Epithelial cell of esophagus (primary cell): Measurements from ENCODE around the gene EML4.

ENCODE experiments used
- DNase-seq: peaks from one replicate; pipeline ENCODE4 v3.0.0; 2010; ENCODE audit warnings: low read depth
- H3K4me3 ChIP-seq: 2 replicates; pipeline ENCODE4 v1.5.1; 2011; ENCODE audit warnings: mild to moderate bottlenecking, low read length, control low read depth
- CTCF ChIP-seq: IDR thresholded peaks from 2 replicates; pipeline ENCODE4 v1.5.1; 2011; ENCODE audit warnings: low read depth, mild to moderate bottlenecking, low read length, control low read depth, inconsistent platforms; ENCODE audit not compliant: insufficient read depth; ENCODE audit errors: missing control alignments

The EML4 gene

GRCh38 chr2:42298996-42299754 is 130.0 kb downstream of the EML4 start:
- no peak for TF ChIP-seq CTCF

GRCh38 chr2:42300527-42300926 is 131.4 kb downstream of the EML4 start:
- TF ChIP-seq CTCF, result no peak
- no peak for DNase-seq
- no peak overlapping the region for H3K4me3 ChIP-seq

More at GRCh38 chr2:42298996-42299754, 130.0 kb downstream of the EML4 start:
- no peak overlapping the region for H3K4me3 ChIP-seq
- DNase-seq, result no peak

GRCh38 chr2:42303252-42303651 is 134.1 kb downstream of the EML4 start:
- no peak for DNase-seq
- TF ChIP-seq CTCF, result no peak
- no peak overlapping the region for H3K4me3 ChIP-seq

GRCh38 chr2:42304059-42304713 is 135.0 kb downstream of the EML4 start:
- TF ChIP-seq CTCF, result no peak
- DNase-seq, result no peak
- no peak overlapping the region for H3K4me3 ChIP-seq

- DNase-seq, result no peak
- H3K4me3 ChIP-seq, result no peak overlapping the region
- no peak for TF ChIP-seq CTCF
These were observed 138.0 kb downstream of the EML4 start for GRCh38 chr2:42307180-42307579.

- H3K4me3 ChIP-seq, result no peak overlapping the region
- TF ChIP-seq CTCF, result no peak
- no peak for DNase-seq
These were observed 140.2 kb downstream of the EML4 start for GRCh38 chr2:42309366-42309765.

- TF ChIP-seq CTCF, result no peak
- H3K4me3 ChIP-seq, result no peak overlapping the region
- DNase-seq, result no peak
These were observed 140.9 kb downstream of the EML4 start for GRCh38 chr2:42310007-42310515.
